H1 (cell line): ENCODE data around the gene TIAM2. TPM values are rescaled to one million over a fixed set of nuclear protein-coding genes. Genes with fewer than 3 reads are reported as not detected.

Experiments used
- CTBP2 ChIP-seq: IDR thresholded peaks from 2 replicates; pipeline ENCODE4 v1.7.0; 2011; ENCODE audit warnings: borderline replicate concordance, mild to moderate bottlenecking, moderate library complexity, mixed read lengths, low read length; ENCODE audit not compliant: insufficient read depth, insufficient read length
- CTCF ChIP-seq, 3 experiments: IDR thresholded peaks; 1 replicate in 2 of 3; 2 replicates in 1 of 3; pipeline versions ENCODE4 v1.5.1 to v1.6.1; 2011; ENCODE audit warnings: low read length in 3 of 3, mild to moderate bottlenecking in 3 of 3, inconsistent platforms in 2 of 3, low read depth in 1 of 3, moderate library complexity in 1 of 3; ENCODE audit not compliant: insufficient read depth in 1 of 3; ENCODE audit errors: control extremely low read depth in 1 of 3
- MAX ChIP-seq: IDR thresholded peaks from 2 replicates; pipeline ENCODE4 v1.6.1; 2012; ENCODE audit warnings: inconsistent platforms
- polyA plus RNA-seq, 7 experiments: library from polyadenylated mRNA; depleted of rRNA in 3 of 7; stranded (reverse) in 5 of 7; unstranded in 2 of 7; fragments of >200 nt in 5 of 7; fragments of 200-250 nt in 2 of 7; gene quantifications; 1 replicate in 5 of 7; 2 replicates in 1 of 7; 4 replicates in 1 of 7; pipeline versions ENCODE4 v1.2.1 to v1.2.3, GENCODE V29; 2011 to 2013; ENCODE audit warnings: missing spikeins in 2 of 7, mixed read lengths in 2 of 7
- total RNA-seq: library from RNA; stranded (reverse); fragmentation: NEBNext Ultra II Directional; extraction: Animal tissue kit (Norgen Biotek cat#: 25700); gene quantifications from 2 replicates; pipeline ENCODE4 v1.2.1, GENCODE V29; 2021

Gene TIAM2
- total and polyA plus RNA-seq, 2 of the 8 experiments (the other 6 are each of a cell fraction or from before 2014, with no cell fraction given) = 7.4 to 23.9 TPM

GRCh38 chr6:155256122-155256795 lies 261.1 kb downstream of the TIAM2 start (continued):
- TF ChIP-seq CTCF (IDR thresholded peaks at IDR 0.05; ENCODE audit: control extremely low read depth in 1 of 3, insufficient read depth in 1 of 3, low read depth in 1 of 3, low read length in 3 of 3) = no peak
- no peak for TF ChIP-seq CTBP2
- no peak for TF ChIP-seq MAX
